Prostate gland (tissue), 2 donors: ENCODE measurements around the gene TECPR2. TPM values are rescaled to one million over a fixed set of nuclear protein-coding genes. Genes with fewer than 3 reads are reported as not detected.

Experiments used
- DNase-seq: peaks from one replicate; pipeline ENCODE4 v3.0.0-alpha.2; 2019; ENCODE audit warnings: low spot score
- H3K27ac ChIP-seq, 2 donors: fragments of 200-600 bp; sonication (generic); 2 replicates each; pipeline ENCODE4 v1.5.1; 2017 to 2019
- H3K27me3 ChIP-seq: fragments of 200-600 bp; sonication (generic); replicated peaks from 2 replicates; pipeline ENCODE4 v1.5.1; 2019; ENCODE audit not compliant: insufficient read depth
- H3K36me3 ChIP-seq, 2 donors: fragments of 200-600 bp; sonication (generic); 1 replicate in 1 of 2; 2 replicates in 1 of 2; pipeline versions ENCODE4 v1.5.1 to v1.8.1; 2017 to 2019
- H3K4me1 ChIP-seq: fragments of 200-600 bp; sonication (generic); replicated peaks from 2 replicates; pipeline ENCODE4 v1.5.1; 2019
- H3K4me3 ChIP-seq, 2 donors: fragments of 200-600 bp; sonication (generic); 2 replicates each; pipeline ENCODE4 v1.5.1; 2017 to 2019
- H3K9me3 ChIP-seq: fragments of 200-600 bp; sonication (generic); 2 replicates; pipeline ENCODE4 v1.5.1; 2017
- CTCF ChIP-seq, 4 experiments: fragments of 200-600 bp in 2 of 4; fragments of 450-650 bp in 2 of 4; sonication (generic) in 2 of 4; IDR thresholded peaks; 1 replicate in 3 of 4; 2 replicates in 1 of 4; pipeline ENCODE4 v1.5.1; 2016 to 2019; ENCODE audit warnings: antibody characterized with exemption in 4 of 4, mild to moderate bottlenecking in 2 of 4, moderate library complexity in 2 of 4
- POLR2A ChIP-seq: fragments of 450-650 bp; IDR thresholded peaks from one replicate; pipeline ENCODE4 v1.6.1; 2016; ENCODE audit warnings: antibody characterized with exemption, mild to moderate bottlenecking
- POLR2AphosphoS5 ChIP-seq: sonication (generic); formaldehyde crosslinking; IDR thresholded peaks from one replicate; pipeline ENCODE4 v1.6.1; 2017; ENCODE audit warnings: antibody characterized with exemption
- WGBS: methylation state at CpG from one replicate; pipeline ENCODE4 v1.1.5; 2018; 5-methylcytosine and 5-hydroxymethylcytosine counted together
- intact Hi-C: fragments of 100-400 bp; cut with DNase I; formaldehyde crosslinking; loops from one replicate; pipeline ENCODE4 v1.14.2; 2022
- total RNA-seq, 2 donors: library from RNA; depleted of rRNA; stranded (reverse); fragments of >200 nt; gene quantifications; one replicate each; pipeline ENCODE4 v1.1.0, GENCODE V29; 2016

Gene TECPR2
- total RNA-seq, result 10 to 100 TPM; 12.9 to 45.0 TPM

- intact Hi-C loops, result loop anchor here (5.0 to 10.0 kb wide), 4 partner anchors 40 to 145 kb away; partner anchors contain the start of gene ANKRD9
- no peaks in the 10 kb centered on the region for H3K4me1 ChIP-seq
- peak; percentile 98 for DNase-seq
- H3K36me3 ChIP-seq, result peaks cover 0 to 1% of the 10 kb centered on the region in 2 donors
- no peaks in the 10 kb centered on the region for H3K9me3 ChIP-seq
- TF ChIP-seq POLR2AphosphoS5 (peak; percentile 90), POLR2A (peak; percentile 58), CTCF (IDR thresholded peaks at IDR 0.05) (no peak)
- H3K27ac ChIP-seq, result peak within 1 kb of the TSS; percentile 88 to 89
- H3K4me3 ChIP-seq, result peak within 1 kb of the TSS; percentile 93 to 99
- under 1% methylated on average over 52 of the region's 58 CpGs for WGBS
- no peaks in the 10 kb centered on the region for H3K27me3 ChIP-seq
Observed at GRCh38 chr14:102362545-102363181, at the start of gene TECPR2, which contains the start of gene CINP. Gene TECPR2, plus strand, starts transcription at chr14:102362941. Its CDS starts 13,781 bp downstream, at chr14:102376722. Gene CINP, minus strand, starts transcription at chr14:102362890. Its CDS starts 39 bp downstream, at chr14:102362851.

GRCh38 chr14:102314242-102315011 is 48.3 kb upstream of the TECPR2 start:
- Histone ChIP-seq H3K4me3 (peak overlapping the region; percentile 30 to 35), H3K27me3 (no peaks in the 10 kb centered on the region), H3K36me3 (no peaks in the 10 kb centered on the region), H3K4me1 (peaks cover 7% of the 10 kb centered on the region), H3K9me3 (no peaks in the 10 kb centered on the region), H3K27ac (peak overlapping the region in 1 of 2 donors; percentile 62)
- peak; percentile 81 for DNase-seq
- TF ChIP-seq CTCF (IDR thresholded peaks at IDR 0.05) (peak; percentile 88 to 97 (median 94)), POLR2AphosphoS5 (peak; percentile 76), POLR2A (peak; percentile 11)
- intact Hi-C loops, result loop anchor here (1.0 to 10.0 kb wide), 3 partner anchors 79 to 350 kb away; partner anchors contain the start of genes DYNC1H1 and HSP90AA1
- WGBS, result 7% methylated on average over 52 of the region's 52 CpGs

- no peaks in the 10 kb centered on the region for H3K27me3 ChIP-seq
- intact Hi-C loops, result loop anchor here (5.0 to 10.0 kb wide), 2 partner anchors 228 to 350 kb away; partner anchors contain the start of genes DYNC1H1 and HSP90AA1
- no peaks in the 10 kb centered on the region for H3K9me3 ChIP-seq
- DNase-seq, result no peak
- H3K27ac ChIP-seq, result no peak overlapping the region
- H3K4me1 ChIP-seq, result peaks cover 7% of the 10 kb centered on the region
- WGBS, result 86% methylated on average over 6 of the region's 6 CpGs
- no peak for TF ChIP-seq POLR2A
- TF ChIP-seq POLR2AphosphoS5, result no peak
- TF ChIP-seq CTCF (IDR thresholded peaks at IDR 0.05), result no peak
- H3K36me3 ChIP-seq, result no peaks in the 10 kb centered on the region
- no peak overlapping the region for H3K4me3 ChIP-seq
Observed at GRCh38 chr14:102315121-102315520, 47.6 kb upstream of the TECPR2 start.

- 2% methylated on average over 10 of the region's 10 CpGs for whole genome bisulfite sequencing
- peak; percentile 28 for DNase-seq
- peak overlapping the region; percentile 33 to 43 for H3K4me3 ChIP-seq
- H3K27me3 ChIP-seq, result no peaks in the 10 kb centered on the region
- TF ChIP-seq POLR2AphosphoS5 (no peak), POLR2A (no peak), CTCF (IDR thresholded peaks at IDR 0.05) (no peak)
- peak overlapping the region; percentile 73 to 82 for H3K27ac ChIP-seq
- intact Hi-C loops, result loop anchor here (5.0 to 10.0 kb wide), 2 partner anchors 229 to 352 kb away; partner anchors contain the start of genes DYNC1H1 and HSP90AA1
- no peaks in the 10 kb centered on the region for H3K9me3 ChIP-seq
- H3K4me1 ChIP-seq, result peaks cover 7% of the 10 kb centered on the region
- no peaks in the 10 kb centered on the region for H3K36me3 ChIP-seq
Observed at GRCh38 chr14:102316338-102316742, 46.4 kb upstream of the TECPR2 start.
